K562 (cell line): Measurements from ENCODE around the gene UBA1. TPM values are rescaled to one million over a fixed set of nuclear protein-coding genes. Genes with fewer than 3 reads are reported as not detected.
A peak's percentile ranks its signal among the peaks of the same experiment; 100 is the strongest.

Source experiments
- ATAC-seq: fragments of 200-7000 bp; cut with Tn5 transposase; 3 replicates; pipeline ENCODE4 v1.9.1; 2020; ENCODE audit warnings: moderate library complexity
- BruUV-seq: library from RNA; stranded (reverse); fragments of 400-500 nt; replicated peaks from 2 replicates; lab custom pipeline; 2021; lab: Mats Ljungman, UMichigan
- CTCF ChIA-PET: fragments of 300-600 bp; formaldehyde crosslinking; extraction: SDS; loops from one replicate; lab custom pipeline; 2021; ENCODE audit warnings: low intra/inter-chr PET ratio; lab: Yijun Ruan, JAX
- POLR2A ChIA-PET: fragments of 300-600, 350-650 bp; sonication (Branson Sonifier 250); formaldehyde crosslinking; extraction: SDS; loops from one replicate; lab custom pipeline; 2021; ENCODE audit warnings: antibody characterized with exemption, inconsistent platforms; lab: Yijun Ruan, JAX
- DNase-seq, 4 experiments: peaks; one replicate each; pipeline versions ENCODE4 v3.0.0 to v3.0.0-alpha.2; 2011 to 2018; ENCODE audit warnings: low spot score in 3 of 4, mixed read lengths in 3 of 4; ENCODE audit errors: extremely low read depth in 1 of 4
- FAIRE-seq: peaks from 2 replicates; lab custom pipeline; 2011; peaks lifted over from hg19 to GRCh38; lab: Jason Lieb, UNC
- H2AFZ ChIP-seq: 2 replicates; pipeline ENCODE4 v1.6.0; 2011; ENCODE audit warnings: low read depth, low read length, control low read depth, inconsistent platforms
- H3K27ac ChIP-seq: fragments of 200-600 bp; 3 replicates; pipeline ENCODE4 v1.8.0; 2011; ENCODE audit warnings: low read depth, mild to moderate bottlenecking, control low read depth, inconsistent platforms, low read length, moderate library complexity, mixed read lengths; ENCODE audit errors: extremely low read depth
- H3K27me3 ChIP-seq, 2 experiments: fragments of 300-600 bp in 1 of 2; 2 replicates in 1 of 2; 3 replicates in 1 of 2; pipeline versions ENCODE4 v1.6.0 to v1.8.0; 2011; ENCODE audit warnings: inconsistent platforms in 2 of 2, low read length in 2 of 2, mild to moderate bottlenecking in 1 of 2, mixed read lengths in 1 of 2, moderate library complexity in 1 of 2; ENCODE audit not compliant: control insufficient read depth in 2 of 2, insufficient read depth in 2 of 2
- H3K36me3 ChIP-seq: fragments of 300-600 bp; 3 replicates; pipeline ENCODE4 v1.8.0; 2011; ENCODE audit warnings: mild to moderate bottlenecking, low read length, inconsistent platforms; ENCODE audit not compliant: control insufficient read depth, insufficient read depth
- H3K4me1 ChIP-seq, 2 experiments: fragments of 200-600 bp in 1 of 2; replicated peaks in 1 of 2; 2 replicates in 1 of 2; 3 replicates in 1 of 2; pipeline versions ENCODE4 v1.5.1 to v1.8.0; 2011; ENCODE audit warnings: inconsistent platforms in 2 of 2, low read length in 2 of 2, mild to moderate bottlenecking in 1 of 2, mixed read lengths in 1 of 2, moderate library complexity in 1 of 2; ENCODE audit not compliant: control insufficient read depth in 2 of 2, insufficient read depth in 2 of 2
- H3K4me2 ChIP-seq: 2 replicates; pipeline ENCODE4 v1.6.1; 2011; ENCODE audit warnings: low read length, control low read depth, inconsistent platforms, mixed read lengths; ENCODE audit not compliant: insufficient read depth
- H3K4me3 ChIP-seq: fragments of 200-600 bp; sonication (generic), shearing (Covaris generic); 2 replicates; pipeline ENCODE4 v1.5.1; 2016; ENCODE audit warnings: control low read depth, inconsistent platforms
- H3K79me2 ChIP-seq: fragments of 200-600 bp; 3 replicates; pipeline ENCODE4 v1.8.0; 2011; ENCODE audit warnings: low read length, inconsistent platforms; ENCODE audit not compliant: control insufficient read depth, insufficient read depth
- H3K9ac ChIP-seq, 2 experiments: 2 replicates each; pipeline versions ENCODE4 v1.6.0 to v1.6.1; 2011; ENCODE audit warnings: low read depth in 2 of 2, low read length in 2 of 2, control low read depth in 1 of 2, inconsistent platforms in 1 of 2, mild to moderate bottlenecking in 1 of 2, mixed read lengths in 1 of 2; ENCODE audit not compliant: insufficient read depth in 1 of 2
- H3K9me1 ChIP-seq: one replicate; pipeline ENCODE4 v1.6.0; 2011; ENCODE audit warnings: inconsistent platforms, mild to moderate bottlenecking, low read length, moderate library complexity; ENCODE audit not compliant: control insufficient read depth, insufficient read depth
- H3K9me3 ChIP-seq: replicated peaks from 2 replicates; pipeline ENCODE4 v1.5.1; 2011; ENCODE audit warnings: low read depth, low read length, inconsistent platforms; ENCODE audit not compliant: control insufficient read depth, insufficient read depth
- H4K20me1 ChIP-seq: replicated peaks from 2 replicates; pipeline ENCODE4 v1.6.1; 2011; ENCODE audit warnings: low read length, inconsistent platforms, mixed read lengths; ENCODE audit not compliant: control insufficient read depth, insufficient read depth
- BRCA1 ChIP-seq, 2 experiments: fragments of 450-650 bp in 1 of 2; sonication (generic) in 1 of 2; formaldehyde crosslinking in 1 of 2; IDR thresholded peaks; 2 replicates each; pipeline versions ENCODE4 v1.5.0 to v1.6.1; 2017 to 2020; ENCODE audit warnings: mild to moderate bottlenecking in 1 of 2, missing genetic modification reagents in 1 of 2
- MBD2 ChIP-seq: sonication (generic); IDR thresholded peaks from 2 replicates; pipeline ENCODE4 v1.6.1; 2016; ENCODE audit warnings: low read depth, borderline replicate concordance
- NFATC3 ChIP-seq: fragments of 450-650 bp; IDR thresholded peaks from 2 replicates; pipeline ENCODE4 v1.6.1; 2017; ENCODE audit warnings: mild to moderate bottlenecking
- NFIC ChIP-seq: fragments of 450-650 bp; IDR thresholded peaks from 2 replicates; pipeline ENCODE4 v1.6.1; 2017; ENCODE audit warnings: mild to moderate bottlenecking, inconsistent platforms
- POLR2G ChIP-seq: fragments of 200-400 bp; formaldehyde crosslinking; IDR thresholded peaks from 2 replicates; pipeline ENCODE4 v1.6.1; 2017; ENCODE audit warnings: low read depth, mild to moderate bottlenecking, antibody characterized with exemption, low read length, moderate library complexity
- POU5F1 ChIP-seq: fragments of 150-350 bp; IDR thresholded peaks from 2 replicates; pipeline ENCODE4 v1.6.1; 2014; ENCODE audit warnings: borderline replicate concordance, low read length, low read depth, mild to moderate bottlenecking; ENCODE audit not compliant: partially characterized antibody
- WGBS: fragments of 100-300 bp; shearing (Covaris generic); methylation state at CpG from one replicate; pipeline ENCODE4 v1.1.6; 2016; ENCODE audit warnings: low coverage, mixed read lengths; ENCODE audit not compliant: insufficient coverage; ENCODE audit errors: missing lambda C conversion rate; 5-methylcytosine and 5-hydroxymethylcytosine counted together
- in situ Hi-C: fragments of 300-500 bp; cut with MboI; formaldehyde crosslinking; loops from 4 replicates; pipeline ENCODE4 v1.15.0; 2018; ENCODE audit warnings: inconsistent platforms, mixed read lengths
- intact Hi-C: fragments of 100-400 bp; cut with micrococcal nuclease; formaldehyde crosslinking; loops from 2 replicates; pipeline ENCODE4 v1.14.2; 2022
- polyA plus RNA-seq, 8 experiments: library from polyadenylated mRNA; depleted of rRNA in 4 of 8; stranded (reverse) in 5 of 8; unstranded in 3 of 8; fragments of >200 nt; fragmentation: Nextera tagmentation in 2 of 8; fragmentation: Illumina TruSeq in 1 of 8; extraction: Ambion mirVana in 2 of 8; extraction: Trizol in 1 of 8; gene quantifications; 2 replicates each; pipeline versions ENCODE4 v1.2.1 to v1.2.3, GENCODE V29; 2011 to 2014; ENCODE audit warnings: inconsistent platforms in 1 of 8, missing spikeins in 1 of 8
- total RNA-seq, 7 experiments: library from RNA; depleted of rRNA in 6 of 7; stranded (reverse); fragments of >200 nt in 6 of 7; fragmentation: Illumina TruSeq in 2 of 7; extraction: Trizol in 2 of 7; gene quantifications; 2 replicates each; pipeline versions ENCODE4 v1.2.1 to v1.2.3, GENCODE V29; 2011 to 2021; ENCODE audit warnings: low replicate concordance in 1 of 7
- TF ChIP-seq, protein P1 (sequence below): fragments of 450-650 bp; formaldehyde crosslinking; IDR thresholded peaks from 2 replicates; pipeline ENCODE4 v1.4.0; 2020; ENCODE audit warnings: mild to moderate bottlenecking, moderate library complexity
- TF ChIP-seq, protein P2 (sequence below): IDR thresholded peaks from 3 replicates; pipeline ENCODE4 v1.6.1; 2011; ENCODE audit warnings: borderline replicate concordance, mild to moderate bottlenecking, moderate library complexity; ENCODE audit not compliant: insufficient read length; ENCODE audit errors: extremely low read depth

The UBA1 gene
- total and polyA plus RNA-seq, 9 of the 15 experiments (the other 6 are each of a cell fraction or from before 2014, with no cell fraction given), result 32.0 to 174 (median 93.6) TPM

DNA sequence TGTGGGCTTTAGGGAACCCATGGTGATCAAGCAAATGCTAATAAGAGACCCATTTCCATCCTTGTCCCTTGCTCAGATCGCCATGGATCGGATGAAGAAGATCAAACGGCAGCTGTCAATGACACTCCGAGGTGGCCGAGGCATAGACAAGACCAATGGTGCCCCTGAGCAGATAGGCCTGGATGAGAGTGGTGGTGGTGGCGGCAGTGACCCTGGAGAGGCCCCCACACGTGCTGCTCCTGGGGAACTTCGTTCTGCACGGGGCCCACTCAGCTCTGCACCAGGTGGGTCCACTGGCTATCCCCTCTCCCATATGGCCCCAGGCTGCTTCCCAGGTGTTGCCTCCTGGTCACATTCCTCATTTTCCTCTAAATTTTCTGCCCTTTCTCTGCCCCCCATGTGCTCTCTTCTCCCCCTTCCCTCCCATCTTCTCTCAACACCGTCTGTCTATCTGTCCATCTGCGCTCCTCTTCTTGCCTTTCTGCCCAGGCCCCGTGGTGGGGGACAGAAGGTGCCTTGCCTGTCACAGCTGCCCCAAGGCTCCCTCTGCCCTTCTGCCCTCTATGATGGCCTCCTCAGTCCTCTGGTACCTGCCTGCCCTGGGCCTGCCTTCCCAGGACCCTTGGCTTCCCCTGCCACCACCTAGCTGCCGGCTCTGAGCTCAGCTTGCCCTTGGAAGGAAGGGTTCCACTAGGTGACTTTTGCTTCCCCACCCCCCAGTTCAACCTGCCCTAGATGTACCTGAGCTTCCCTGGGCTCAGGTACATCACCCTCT lies 30.0 kb downstream of the UBA1 start:
- Histone ChIP-seq H3K9ac (no peak overlapping the region), H3K79me2 (peaks cover 41% of the 10 kb centered on the region), H2AFZ (no peak overlapping the region), H3K27ac (no peak overlapping the region), H3K27me3 (no peaks in the 10 kb centered on the region), H3K4me2 (no peak overlapping the region), H3K4me3 (no peak overlapping the region), H3K9me3 (no peaks in the 10 kb centered on the region), H3K9me1 (peaks cover 7% of the 10 kb centered on the region), H3K36me3 (peaks cover 82% of the 10 kb centered on the region; the same call in 2 of the 3 replicates), H3K4me1 (peaks cover 12 to 21% of the 10 kb centered on the region in 2 experiments; a peak in 4 of 5 replicates), H4K20me1 (peaks cover 29% of the 10 kb centered on the region)
- ChIA-PET POLR2A (interaction anchor here (2.1 kb wide), 1 partner anchor 9 kb away, joined by 10 read pairs; the partner anchor contains the start of gene USP11), CTCF (no interaction called here)
- TF ChIP-seq POU5F1, result no peak
- TF ChIP-seq BRCA1 (IDR thresholded peaks at IDR 0.05), result no peak
- no peak for TF ChIP-seq BRCA1 (CRISPR knock-in tag; IDR thresholded peaks at IDR 0.05)
- TF ChIP-seq, protein P1, sequence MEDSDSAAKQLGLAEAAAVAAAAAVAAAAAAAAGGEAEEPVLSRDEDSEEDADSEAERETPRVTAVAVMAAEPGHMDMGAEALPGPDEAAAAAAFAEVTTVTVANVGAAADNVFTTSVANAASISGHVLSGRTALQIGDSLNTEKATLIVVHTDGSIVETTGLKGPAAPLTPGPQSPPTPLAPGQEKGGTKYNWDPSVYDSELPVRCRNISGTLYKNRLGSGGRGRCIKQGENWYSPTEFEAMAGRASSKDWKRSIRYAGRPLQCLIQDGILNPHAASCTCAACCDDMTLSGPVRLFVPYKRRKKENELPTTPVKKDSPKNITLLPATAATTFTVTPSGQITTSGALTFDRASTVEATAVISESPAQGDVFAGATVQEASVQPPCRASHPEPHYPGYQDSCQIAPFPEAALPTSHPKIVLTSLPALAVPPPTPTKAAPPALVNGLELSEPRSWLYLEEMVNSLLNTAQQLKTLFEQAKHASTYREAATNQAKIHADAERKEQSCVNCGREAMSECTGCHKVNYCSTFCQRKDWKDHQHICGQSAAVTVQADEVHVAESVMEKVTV (CRISPR knock-in tag), result no peak
- TF ChIP-seq, protein P2, sequence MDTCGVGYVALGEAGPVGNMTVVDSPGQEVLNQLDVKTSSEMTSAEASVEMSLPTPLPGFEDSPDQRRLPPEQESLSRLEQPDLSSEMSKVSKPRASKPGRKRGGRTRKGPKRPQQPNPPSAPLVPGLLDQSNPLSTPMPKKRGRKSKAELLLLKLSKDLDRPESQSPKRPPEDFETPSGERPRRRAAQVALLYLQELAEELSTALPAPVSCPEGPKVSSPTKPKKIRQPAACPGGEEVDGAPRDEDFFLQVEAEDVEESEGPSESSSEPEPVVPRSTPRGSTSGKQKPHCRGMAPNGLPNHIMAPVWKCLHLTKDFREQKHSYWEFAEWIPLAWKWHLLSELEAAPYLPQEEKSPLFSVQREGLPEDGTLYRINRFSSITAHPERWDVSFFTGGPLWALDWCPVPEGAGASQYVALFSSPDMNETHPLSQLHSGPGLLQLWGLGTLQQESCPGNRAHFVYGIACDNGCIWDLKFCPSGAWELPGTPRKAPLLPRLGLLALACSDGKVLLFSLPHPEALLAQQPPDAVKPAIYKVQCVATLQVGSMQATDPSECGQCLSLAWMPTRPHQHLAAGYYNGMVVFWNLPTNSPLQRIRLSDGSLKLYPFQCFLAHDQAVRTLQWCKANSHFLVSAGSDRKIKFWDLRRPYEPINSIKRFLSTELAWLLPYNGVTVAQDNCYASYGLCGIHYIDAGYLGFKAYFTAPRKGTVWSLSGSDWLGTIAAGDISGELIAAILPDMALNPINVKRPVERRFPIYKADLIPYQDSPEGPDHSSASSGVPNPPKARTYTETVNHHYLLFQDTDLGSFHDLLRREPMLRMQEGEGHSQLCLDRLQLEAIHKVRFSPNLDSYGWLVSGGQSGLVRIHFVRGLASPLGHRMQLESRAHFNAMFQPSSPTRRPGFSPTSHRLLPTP, result no peak
- no peak for TF ChIP-seq NFIC
- TF ChIP-seq NFATC3, result no peak
- TF ChIP-seq MBD2, result no peak
- 0 out of 2 replicates have a peak, but pooled peaks have one; percentile 5 for TF ChIP-seq POLR2G
- DNase-seq (no peak), FAIRE-seq (no peak), ATAC-seq (no peak)
- 91% methylated on average over 6 of the region's 13 CpGs for WGBS
- no TSS peak for BruUV-seq
- in situ Hi-C loops (no loop called here), intact Hi-C loops (no loop called here)
